ENCODE data around the gene FOXP1.

The FOXP1 gene

DNA sequence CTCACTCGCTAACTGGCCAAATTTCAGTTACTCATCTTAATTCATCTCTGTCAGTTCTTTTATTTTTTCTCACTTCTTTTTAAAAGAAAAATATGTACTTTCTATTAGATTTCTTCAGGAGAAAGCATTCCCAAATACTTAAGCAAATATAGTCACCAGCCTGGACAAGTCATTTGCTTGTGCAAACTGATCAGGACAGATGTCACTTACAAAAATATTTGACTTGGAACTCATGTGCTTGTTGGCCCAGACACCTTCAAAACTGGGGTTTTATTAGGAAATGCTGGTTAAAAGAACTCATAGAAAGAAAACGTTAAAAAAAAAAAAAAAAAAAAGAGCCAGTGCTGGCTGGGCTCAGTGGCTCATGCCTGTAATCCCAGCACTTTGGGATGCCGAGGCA is 31.3 kb upstream of the FOXP1 start:
- no peak for ATAC-seq

DNA sequence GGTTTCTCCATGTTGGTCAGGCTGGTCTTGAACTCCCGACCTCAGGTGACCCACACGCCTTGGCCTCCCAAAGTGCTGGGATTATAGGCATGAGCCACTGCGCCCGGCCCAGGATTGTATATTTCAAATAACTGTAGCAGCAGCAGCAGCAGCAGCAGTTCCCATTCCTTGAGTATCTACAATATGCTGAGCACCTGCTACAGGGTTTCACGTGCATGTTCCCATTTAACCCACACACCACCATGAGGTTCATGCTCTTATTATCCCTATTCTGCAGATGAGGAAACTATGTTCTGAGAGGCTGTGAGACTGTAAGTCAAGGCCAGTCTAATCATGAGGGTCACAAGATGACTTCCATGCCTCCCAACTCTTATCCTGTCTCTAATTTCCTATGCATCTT is 30.9 kb upstream of the FOXP1 start:
- no peak for ATAC-seq
- TF ChIP-seq GLIS3 (CRISPR knock-in tag; IDR thresholded peaks at IDR 0.05) (no peak), ISL1 (CRISPR knock-in tag; IDR thresholded peaks at IDR 0.05) (no peak), PPARA (CRISPR knock-in tag; IDR thresholded peaks at IDR 0.05; ENCODE audit: borderline replicate concordance) (no peak), TOX (CRISPR knock-in tag; IDR thresholded peaks at IDR 0.05; ENCODE audit: borderline replicate concordance) (no peak), ZNF8 (CRISPR knock-in tag; IDR thresholded peaks at IDR 0.05) (no peak), ESRRG (CRISPR knock-in tag; IDR thresholded peaks at IDR 0.05) (no peak), ZNF565 (CRISPR knock-in tag; conservative IDR thresholded peaks at IDR 0.05; ENCODE audit: low read depth) (no peak), ZFP3 (CRISPR knock-in tag; IDR thresholded peaks at IDR 0.05) (no peak), ZFP30 (CRISPR knock-in tag; IDR thresholded peaks at IDR 0.05) (no peak), BACH2 (CRISPR knock-in tag; IDR thresholded peaks at IDR 0.05; ENCODE audit: borderline replicate concordance) (no peak), TCF4 (CRISPR knock-in tag; IDR thresholded peaks at IDR 0.05; ENCODE audit: borderline replicate concordance) (no peak), SNAI2 (CRISPR knock-in tag; IDR thresholded peaks at IDR 0.05) (no peak), ARNTL (CRISPR knock-in tag; IDR thresholded peaks at IDR 0.05; ENCODE audit: borderline replicate concordance, low read depth) (no peak), TSHZ2 (CRISPR knock-in tag; IDR thresholded peaks at IDR 0.05) (no peak), CSDC2 (CRISPR knock-in tag; IDR thresholded peaks at IDR 0.05) (no peak), CSRNP3 (CRISPR knock-in tag; IDR thresholded peaks at IDR 0.05) (no peak)
- TF ChIP-seq, protein P1, sequence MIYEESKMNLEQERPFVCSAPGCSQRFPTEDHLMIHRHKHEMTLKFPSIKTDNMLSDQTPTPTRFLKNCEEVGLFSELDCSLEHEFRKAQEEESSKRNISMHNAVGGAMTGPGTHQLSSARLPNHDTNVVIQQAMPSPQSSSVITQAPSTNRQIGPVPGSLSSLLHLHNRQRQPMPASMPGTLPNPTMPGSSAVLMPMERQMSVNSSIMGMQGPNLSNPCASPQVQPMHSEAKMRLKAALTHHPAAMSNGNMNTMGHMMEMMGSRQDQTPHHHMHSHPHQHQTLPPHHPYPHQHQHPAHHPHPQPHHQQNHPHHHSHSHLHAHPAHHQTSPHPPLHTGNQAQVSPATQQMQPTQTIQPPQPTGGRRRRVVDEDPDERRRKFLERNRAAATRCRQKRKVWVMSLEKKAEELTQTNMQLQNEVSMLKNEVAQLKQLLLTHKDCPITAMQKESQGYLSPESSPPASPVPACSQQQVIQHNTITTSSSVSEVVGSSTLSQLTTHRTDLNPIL (CRISPR knock-in tag; IDR thresholded peaks at IDR 0.05; ENCODE audit: low read depth) = no peak
- TF ChIP-seq, protein P2, sequence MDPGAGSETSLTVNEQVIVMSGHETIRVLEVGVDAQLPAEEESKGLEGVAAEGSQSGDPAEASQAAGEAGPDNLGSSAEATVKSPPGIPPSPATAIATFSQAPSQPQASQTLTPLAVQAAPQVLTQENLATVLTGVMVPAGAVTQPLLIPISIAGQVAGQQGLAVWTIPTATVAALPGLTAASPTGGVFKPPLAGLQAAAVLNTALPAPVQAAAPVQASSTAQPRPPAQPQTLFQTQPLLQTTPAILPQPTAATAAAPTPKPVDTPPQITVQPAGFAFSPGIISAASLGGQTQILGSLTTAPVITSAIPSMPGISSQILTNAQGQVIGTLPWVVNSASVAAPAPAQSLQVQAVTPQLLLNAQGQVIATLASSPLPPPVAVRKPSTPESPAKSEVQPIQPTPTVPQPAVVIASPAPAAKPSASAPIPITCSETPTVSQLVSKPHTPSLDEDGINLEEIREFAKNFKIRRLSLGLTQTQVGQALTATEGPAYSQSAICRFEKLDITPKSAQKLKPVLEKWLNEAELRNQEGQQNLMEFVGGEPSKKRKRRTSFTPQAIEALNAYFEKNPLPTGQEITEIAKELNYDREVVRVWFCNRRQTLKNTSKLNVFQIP (CRISPR knock-in tag; IDR thresholded peaks at IDR 0.05; ENCODE audit: borderline replicate concordance, low read depth) = no peak

More for the DNA sequence above, 31.3 kb upstream of the FOXP1 start:
- TF ChIP-seq ZFP30 (CRISPR knock-in tag; IDR thresholded peaks at IDR 0.05) = no peak
- TF ChIP-seq ZC3H10 (CRISPR knock-in tag; IDR thresholded peaks at IDR 0.05) = no peak
- no peak for TF ChIP-seq CSRNP3 (CRISPR knock-in tag; IDR thresholded peaks at IDR 0.05)
- no peak for TF ChIP-seq SNAI2 (CRISPR knock-in tag; IDR thresholded peaks at IDR 0.05)
- TF ChIP-seq GLIS3 (CRISPR knock-in tag; IDR thresholded peaks at IDR 0.05) = no peak
- TF ChIP-seq, protein P2 (CRISPR knock-in tag; IDR thresholded peaks at IDR 0.05; ENCODE audit: borderline replicate concordance, low read depth) = no peak
- TF ChIP-seq RARB (CRISPR knock-in tag; IDR thresholded peaks at IDR 0.05) = no peak
- TF ChIP-seq, protein P3, sequence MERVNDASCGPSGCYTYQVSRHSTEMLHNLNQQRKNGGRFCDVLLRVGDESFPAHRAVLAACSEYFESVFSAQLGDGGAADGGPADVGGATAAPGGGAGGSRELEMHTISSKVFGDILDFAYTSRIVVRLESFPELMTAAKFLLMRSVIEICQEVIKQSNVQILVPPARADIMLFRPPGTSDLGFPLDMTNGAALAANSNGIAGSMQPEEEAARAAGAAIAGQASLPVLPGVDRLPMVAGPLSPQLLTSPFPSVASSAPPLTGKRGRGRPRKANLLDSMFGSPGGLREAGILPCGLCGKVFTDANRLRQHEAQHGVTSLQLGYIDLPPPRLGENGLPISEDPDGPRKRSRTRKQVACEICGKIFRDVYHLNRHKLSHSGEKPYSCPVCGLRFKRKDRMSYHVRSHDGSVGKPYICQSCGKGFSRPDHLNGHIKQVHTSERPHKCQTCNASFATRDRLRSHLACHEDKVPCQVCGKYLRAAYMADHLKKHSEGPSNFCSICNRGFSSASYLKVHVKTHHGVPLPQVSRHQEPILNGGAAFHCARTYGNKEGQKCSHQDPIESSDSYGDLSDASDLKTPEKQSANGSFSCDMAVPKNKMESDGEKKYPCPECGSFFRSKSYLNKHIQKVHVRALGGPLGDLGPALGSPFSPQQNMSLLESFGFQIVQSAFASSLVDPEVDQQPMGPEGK (CRISPR knock-in tag; IDR thresholded peaks at IDR 0.05; ENCODE audit: borderline replicate concordance) = no peak
- TF ChIP-seq ESRRG (CRISPR knock-in tag; IDR thresholded peaks at IDR 0.05) = no peak
- TF ChIP-seq TCF4 (CRISPR knock-in tag; IDR thresholded peaks at IDR 0.05; ENCODE audit: borderline replicate concordance) = no peak
- no peak for TF ChIP-seq ISL1 (CRISPR knock-in tag; IDR thresholded peaks at IDR 0.05)
- no peak for TF ChIP-seq ZNF8 (CRISPR knock-in tag; IDR thresholded peaks at IDR 0.05)
- no peak for TF ChIP-seq PPARA (CRISPR knock-in tag; IDR thresholded peaks at IDR 0.05; ENCODE audit: borderline replicate concordance)
- no peak for TF ChIP-seq CSDC2 (CRISPR knock-in tag; IDR thresholded peaks at IDR 0.05)
- no peak for TF ChIP-seq OSR1 (CRISPR knock-in tag; IDR thresholded peaks at IDR 0.05)

Measured in SK-N-SH treated with all-trans-retinoic acid at 6 μM for 48 hours (cell line).